SK-N-SH treated with all-trans-retinoic acid at 6 μM for 48 hours (cell line): Measurements from ENCODE around the gene MICAL1.

Source experiments
- ATAC-seq: fragments of 200-7000 bp; cut with Tn5 transposase; 3 replicates; pipeline ENCODE4 v1.9.1; 2020; ENCODE audit warnings: mild to moderate bottlenecking, moderate library complexity
- ARNTL ChIP-seq: fragments of 450-650 bp; formaldehyde crosslinking; IDR thresholded peaks from 2 replicates; pipeline ENCODE4 v1.5.0; 2020; ENCODE audit warnings: low read depth, mild to moderate bottlenecking, moderate library complexity, borderline replicate concordance
- BACH2 ChIP-seq: fragments of 250-450 bp; sonication (Bioruptor Pico); IDR thresholded peaks from 2 replicates; pipeline ENCODE4 v1.9.0; 2021; ENCODE audit warnings: mild to moderate bottlenecking, borderline replicate concordance
- CSDC2 ChIP-seq: fragments of 250-450 bp; sonication (Bioruptor Pico); IDR thresholded peaks from 2 replicates; pipeline ENCODE4 v1.5.0; 2020; ENCODE audit warnings: mild to moderate bottlenecking, moderate library complexity
- CSRNP3 ChIP-seq: fragments of 250-450 bp; sonication (Bioruptor Pico); IDR thresholded peaks from 2 replicates; pipeline ENCODE4 v1.5.1; 2021; ENCODE audit warnings: mild to moderate bottlenecking, moderate library complexity
- ESRRG ChIP-seq: fragments of 250-450 bp; sonication (Bioruptor Pico); IDR thresholded peaks from 2 replicates; pipeline ENCODE4 v1.6.1; 2021; ENCODE audit warnings: mild to moderate bottlenecking
- GLIS3 ChIP-seq: fragments of 250-450 bp; sonication (Bioruptor Pico); IDR thresholded peaks from 2 replicates; pipeline ENCODE4 v1.5.0; 2020; ENCODE audit warnings: mild to moderate bottlenecking, moderate library complexity
- ISL1 ChIP-seq: fragments of 250-450 bp; sonication (Bioruptor Pico); IDR thresholded peaks from 2 replicates; pipeline ENCODE4 v2.1.2; 2022; ENCODE audit warnings: mild to moderate bottlenecking, moderate library complexity
- OSR1 ChIP-seq: fragments of 250-450 bp; sonication (Bioruptor Pico); IDR thresholded peaks from 2 replicates; pipeline ENCODE4 v1.8.0; 2022; ENCODE audit warnings: moderate library complexity, mild to moderate bottlenecking, inconsistent platforms
- PATZ1 ChIP-seq: fragments of 250-450 bp; sonication (Bioruptor Pico); IDR thresholded peaks from 2 replicates; pipeline ENCODE4 v1.8.0; 2020; ENCODE audit warnings: mild to moderate bottlenecking, moderate library complexity, borderline replicate concordance
- POU6F1 ChIP-seq: fragments of 250-450 bp; sonication (Bioruptor Pico); IDR thresholded peaks from 2 replicates; pipeline ENCODE4 v1.8.0; 2021; ENCODE audit warnings: low read depth, mild to moderate bottlenecking, moderate library complexity, borderline replicate concordance
- PPARA ChIP-seq: fragments of 250-450 bp; sonication (Bioruptor Pico); IDR thresholded peaks from 2 replicates; pipeline ENCODE4 v1.5.0; 2020; ENCODE audit warnings: mild to moderate bottlenecking, borderline replicate concordance
- SNAI2 ChIP-seq: fragments of 250-450 bp; sonication (Bioruptor Pico); IDR thresholded peaks from 2 replicates; pipeline ENCODE4 v1.5.0; 2020; ENCODE audit warnings: mild to moderate bottlenecking, moderate library complexity
- TOX ChIP-seq: fragments of 250-450 bp; sonication (Bioruptor Pico); IDR thresholded peaks from 2 replicates; pipeline ENCODE4 v1.8.0; 2021; ENCODE audit warnings: mild to moderate bottlenecking, moderate library complexity, borderline replicate concordance
- TSHZ2 ChIP-seq: fragments of 250-450 bp; sonication (Bioruptor Pico); IDR thresholded peaks from 2 replicates; pipeline ENCODE4 v1.5.0; 2020; ENCODE audit warnings: mild to moderate bottlenecking, moderate library complexity
- ZFP30 ChIP-seq: fragments of 450-650 bp; formaldehyde crosslinking; IDR thresholded peaks from 2 replicates; pipeline ENCODE4 v1.5.0; 2022; ENCODE audit warnings: mild to moderate bottlenecking, moderate library complexity
- ZNF565 ChIP-seq: fragments of 450-650 bp; formaldehyde crosslinking; conservative IDR thresholded peaks from 2 replicates; pipeline ENCODE4 v1.5.0; 2020; ENCODE audit warnings: low read depth, mild to moderate bottlenecking, moderate library complexity
- ZNF8 ChIP-seq: fragments of 450-650 bp; formaldehyde crosslinking; IDR thresholded peaks from 2 replicates; pipeline ENCODE4 v1.5.0; 2020; ENCODE audit warnings: mild to moderate bottlenecking, moderate library complexity

The MICAL1 gene

GRCh38 chr6:109453594-109454495 lies 1.7 kb downstream of the MICAL1 start:
- TF ChIP-seq POU6F1 (CRISPR knock-in tag), result no peak
- no peak for TF ChIP-seq TSHZ2
- no peak for TF ChIP-seq ESRRG
- TF ChIP-seq PATZ1 (CRISPR knock-in tag), result no peak
- TF ChIP-seq PPARA (CRISPR knock-in tag), result no peak
- TF ChIP-seq TOX (CRISPR knock-in tag), result no peak
- TF ChIP-seq SNAI2 (CRISPR knock-in tag), result no peak
- ATAC-seq, result no peak; the same call in 2 of the 3 replicates

GRCh38 chr6:109453156-109453555 lies 2.4 kb downstream of the MICAL1 start:
- ATAC-seq, result no peak
- TF ChIP-seq CSRNP3 (CRISPR knock-in tag) (no peak), ARNTL (CRISPR knock-in tag) (no peak), SNAI2 (CRISPR knock-in tag) (no peak), PATZ1 (CRISPR knock-in tag) (no peak), BACH2 (no peak), TSHZ2 (no peak), ISL1 (no peak), PPARA (CRISPR knock-in tag) (no peak), GLIS3 (CRISPR knock-in tag) (no peak), OSR1 (CRISPR knock-in tag) (no peak), CSDC2 (CRISPR knock-in tag) (no peak), ZNF8 (CRISPR knock-in tag) (no peak), ZNF565 (CRISPR knock-in tag) (no peak), ZFP30 (CRISPR knock-in tag) (no peak)
- TF ChIP-seq, all 23 proteins: peak for 0
